ENCODE data around the gene FER. TPM values are rescaled to one million over a fixed set of nuclear protein-coding genes. Genes with fewer than 3 reads are reported as not detected.
"Not testable (repeated sequence)": the region's sequence is repeated elsewhere in the genome, so short reads cannot be mapped to it uniquely, and the experiment has no call there.

The FER gene
- total RNA-seq, 1 donor from 2014 or later = 30.7 TPM

GRCh38 chr5:108836492-108836891, 88.8 kb downstream of the FER start:
- Mint-ChIP-seq H3K27ac (ENCODE audit: unreplicated experiment) (no peak overlapping the region), H3K9me3 (ENCODE audit: unreplicated experiment) (no peaks in the 10 kb centered on the region), H3K27me3 (ENCODE audit: unreplicated experiment) (no peaks in the 10 kb centered on the region), H3K36me3 (ENCODE audit: low read depth, unreplicated experiment) (no peaks in the 10 kb centered on the region), H3K4me3 (ENCODE audit: unreplicated experiment) (no peak overlapping the region), H3K4me1 (ENCODE audit: unreplicated experiment) (peaks cover 11% of the 10 kb centered on the region)
- no peak for DNase-seq (ENCODE audit: low spot score)
- TF ChIP-seq CTCF (IDR thresholded peaks at IDR 0.05; ENCODE audit: unreplicated experiment) = no peak

- H3K4me3 Mint-ChIP-seq (ENCODE audit: unreplicated experiment); H3K27me3 Mint-ChIP-seq (ENCODE audit: unreplicated experiment); H3K4me1 Mint-ChIP-seq (ENCODE audit: unreplicated experiment); H3K9me3 Mint-ChIP-seq (ENCODE audit: unreplicated experiment); H3K36me3 Mint-ChIP-seq (ENCODE audit: low read depth, unreplicated experiment); DNase-seq (ENCODE audit: low spot score); H3K27ac Mint-ChIP-seq (ENCODE audit: unreplicated experiment): not testable (repeated sequence)
Observed at GRCh38 chr5:108842260-108842941, 94.7 kb downstream of the FER start.

GRCh38 chr5:108851129-108851528, 103.4 kb downstream of the FER start:
- peak overlapping the region; percentile 56 for H3K4me3 Mint-ChIP-seq (ENCODE audit: unreplicated experiment)
- DNase-seq (ENCODE audit: low spot score); H3K4me1 Mint-ChIP-seq (ENCODE audit: unreplicated experiment): not testable (repeated sequence)

GRCh38 chr5:108857905-108858304, 110.2 kb downstream of the FER start:
- Mint-ChIP-seq H3K9me3 (ENCODE audit: unreplicated experiment) (no peaks in the 10 kb centered on the region), H3K4me3 (ENCODE audit: unreplicated experiment) (no peak overlapping the region), H3K27ac (ENCODE audit: unreplicated experiment) (no peak overlapping the region), H3K4me1 (ENCODE audit: unreplicated experiment) (peaks cover 4% of the 10 kb centered on the region), H3K27me3 (ENCODE audit: unreplicated experiment) (no peaks in the 10 kb centered on the region), H3K36me3 (ENCODE audit: low read depth, unreplicated experiment) (no peaks in the 10 kb centered on the region)
- DNase-seq (ENCODE audit: low spot score) = no peak
- TF ChIP-seq CTCF (IDR thresholded peaks at IDR 0.05; ENCODE audit: unreplicated experiment) = no peak

More at GRCh38 chr5:108851129-108851528, 103.4 kb downstream of the FER start:
- not testable (repeated sequence) for H3K36me3 Mint-ChIP-seq (ENCODE audit: low read depth, unreplicated experiment); H3K27me3 Mint-ChIP-seq (ENCODE audit: unreplicated experiment); H3K9me3 Mint-ChIP-seq (ENCODE audit: unreplicated experiment); H3K27ac Mint-ChIP-seq (ENCODE audit: unreplicated experiment)

GRCh38 chr5:108858959-108859358, 111.3 kb downstream of the FER start:
- no peak overlapping the region for H3K27ac Mint-ChIP-seq (ENCODE audit: unreplicated experiment)
- H3K36me3 Mint-ChIP-seq (ENCODE audit: low read depth, unreplicated experiment) = no peaks in the 10 kb centered on the region
- TF ChIP-seq CTCF (IDR thresholded peaks at IDR 0.05; ENCODE audit: unreplicated experiment) = no peak
- no peaks in the 10 kb centered on the region for H3K9me3 Mint-ChIP-seq (ENCODE audit: unreplicated experiment)
- no peaks in the 10 kb centered on the region for H3K27me3 Mint-ChIP-seq (ENCODE audit: unreplicated experiment)
- no peak for DNase-seq (ENCODE audit: low spot score)
- H3K4me1 Mint-ChIP-seq (ENCODE audit: unreplicated experiment) = peaks cover 4% of the 10 kb centered on the region
- H3K4me3 Mint-ChIP-seq (ENCODE audit: unreplicated experiment) = no peak overlapping the region

- H3K9me3 Mint-ChIP-seq (ENCODE audit: unreplicated experiment) = no peaks in the 10 kb centered on the region
- no peak overlapping the region for H3K4me3 Mint-ChIP-seq (ENCODE audit: unreplicated experiment)
- no peak overlapping the region for H3K27ac Mint-ChIP-seq (ENCODE audit: unreplicated experiment)
- H3K36me3 Mint-ChIP-seq (ENCODE audit: low read depth, unreplicated experiment) = peaks cover 4% of the 10 kb centered on the region
- H3K4me1 Mint-ChIP-seq (ENCODE audit: unreplicated experiment) = peaks cover 12% of the 10 kb centered on the region
- H3K27me3 Mint-ChIP-seq (ENCODE audit: unreplicated experiment) = no peaks in the 10 kb centered on the region
- TF ChIP-seq CTCF (IDR thresholded peaks at IDR 0.05; ENCODE audit: unreplicated experiment) = no peak
- no peak for DNase-seq (ENCODE audit: low spot score)
Observed at GRCh38 chr5:108862211-108862610, 114.5 kb downstream of the FER start.

GRCh38 chr5:108866097-108866496, 118.4 kb downstream of the FER start:
- not testable (repeated sequence) for H3K27ac Mint-ChIP-seq (ENCODE audit: unreplicated experiment); H3K36me3 Mint-ChIP-seq (ENCODE audit: low read depth, unreplicated experiment); H3K4me3 Mint-ChIP-seq (ENCODE audit: unreplicated experiment); H3K27me3 Mint-ChIP-seq (ENCODE audit: unreplicated experiment); DNase-seq (ENCODE audit: low spot score); H3K9me3 Mint-ChIP-seq (ENCODE audit: unreplicated experiment); H3K4me1 Mint-ChIP-seq (ENCODE audit: unreplicated experiment)
